GM12878 (cell line): ENCODE data around the gene TNK1. TPM values are rescaled to one million over a fixed set of nuclear protein-coding genes. Genes with fewer than 3 reads are reported as not detected.

Experiments used
- ATAC-seq: fragments of 200-7000 bp; cut with Tn5 transposase; 3 replicates; pipeline ENCODE4 v1.9.1; 2020; ENCODE audit warnings: mild to moderate bottlenecking, moderate library complexity
- BruUV-seq: library from RNA; stranded (reverse); fragments of 400-500 nt; replicated peaks from 2 replicates; lab custom pipeline; 2021; lab: Mats Ljungman, UMichigan
- CTCF ChIA-PET: fragments of 300-600 bp; sonication (Branson Sonifier 250); formaldehyde crosslinking; extraction: SDS; loops from one replicate; lab custom pipeline; 2021; ENCODE audit warnings: inconsistent platforms; lab: Yijun Ruan, JAX
- POLR2A ChIA-PET: fragments of 350-600 bp; formaldehyde crosslinking; extraction: SDS; loops from one replicate; lab custom pipeline; 2021; ENCODE audit warnings: inconsistent platforms; lab: Charles Lee
- RAD21 ChIA-PET: fragments of 300-600 bp; sonication (Branson Sonifier 250); formaldehyde crosslinking; loops from one replicate; lab custom pipeline; 2023; ENCODE audit warnings: antibody characterized with exemption; ENCODE audit not compliant: unreplicated experiment; lab: Charles Lee
- SMC1A ChIA-PET: fragments of 300-600 bp; sonication (Branson Sonifier 250); formaldehyde crosslinking; loops from one replicate; lab custom pipeline; 2023; ENCODE audit not compliant: unreplicated experiment, uncharacterized antibody; lab: Charles Lee
- DNase-seq: peaks from one replicate; pipeline ENCODE4 v3.0.0-alpha.2; 2011; ENCODE audit warnings: low read depth, low spot score
- FAIRE-seq: peaks from 3 replicates; lab custom pipeline; 2011; peaks lifted over from hg19 to GRCh38; lab: Jason Lieb, UNC
- H2AFZ ChIP-seq: 2 replicates; pipeline ENCODE4 v1.6.0; 2011; ENCODE audit warnings: low read depth, low read length, control low read depth; ENCODE audit not compliant: control insufficient read depth
- H3K27ac ChIP-seq: 2 replicates; pipeline ENCODE4 v1.5.1; 2011; ENCODE audit warnings: control low read depth; ENCODE audit not compliant: control insufficient read depth, insufficient read depth
- H3K27me3 ChIP-seq, 2 experiments: replicated peaks in 1 of 2; 2 replicates each; pipeline versions ENCODE4 v1.6.0 to v1.6.1; 2011; ENCODE audit warnings: low read length in 1 of 2; ENCODE audit not compliant: control insufficient read depth in 2 of 2, insufficient read depth in 2 of 2
- H3K36me3 ChIP-seq, 2 experiments: 2 replicates each; pipeline ENCODE4 v1.5.1; 2011; ENCODE audit warnings: low read length in 1 of 2; ENCODE audit not compliant: control insufficient read depth in 2 of 2, insufficient read depth in 2 of 2
- H3K4me1 ChIP-seq: 2 replicates; pipeline ENCODE4 v1.6.1; 2011; ENCODE audit warnings: mild to moderate bottlenecking, low read length, moderate library complexity, mixed read lengths; ENCODE audit not compliant: control insufficient read depth, insufficient read depth
- H3K4me2 ChIP-seq: 2 replicates; pipeline ENCODE4 v1.6.0; 2011; ENCODE audit warnings: control low read depth; ENCODE audit not compliant: control insufficient read depth, insufficient read depth
- H3K4me3 ChIP-seq: fragments of 200-600 bp; sonication (generic); 2 replicates; pipeline ENCODE4 v1.5.1; 2016
- H3K79me2 ChIP-seq: 2 replicates; pipeline ENCODE4 v1.6.0; 2011; ENCODE audit warnings: low read length; ENCODE audit not compliant: control insufficient read depth, insufficient read depth
- H3K9ac ChIP-seq: 2 replicates; pipeline ENCODE4 v1.8.0; 2011; ENCODE audit warnings: low read length, control low read depth, mixed read lengths; ENCODE audit not compliant: control insufficient read depth, insufficient read depth
- H3K9me3 ChIP-seq: replicated peaks from 3 replicates; pipeline ENCODE4 v1.5.1; 2011; ENCODE audit warnings: mild to moderate bottlenecking, low read length; ENCODE audit not compliant: control insufficient read depth, insufficient read depth
- H4K20me1 ChIP-seq: 2 replicates; pipeline ENCODE4 v1.6.0; 2011; ENCODE audit not compliant: control insufficient read depth, insufficient read depth
- BHLHE40 ChIP-seq, 2 experiments: fragments of 450-650 bp in 1 of 2; IDR thresholded peaks; 2 replicates each; pipeline ENCODE4 v1.6.1; 2011 to 2017; ENCODE audit warnings: low read depth in 2 of 2, borderline replicate concordance in 1 of 2, improper control_type of control experiment in 1 of 2, low read length in 1 of 2, mild to moderate bottlenecking in 1 of 2
- CBX5 ChIP-seq: sonication (generic); IDR thresholded peaks from 2 replicates; pipeline ENCODE4 v1.6.1; 2016; ENCODE audit warnings: low read depth, moderate library complexity, mild to moderate bottlenecking, inconsistent platforms
- HCFC1 ChIP-seq: fragments of 150-350 bp; IDR thresholded peaks from 2 replicates; pipeline ENCODE4 v1.6.1; 2014; ENCODE audit warnings: low read length
- IKZF1 ChIP-seq: fragments of 450-650 bp; conservative IDR thresholded peaks from 2 replicates; pipeline ENCODE4 v1.6.1; 2017; ENCODE audit warnings: antibody characterized with exemption, mild to moderate bottlenecking
- MTA2 ChIP-seq: fragments of 450-650 bp; IDR thresholded peaks from 2 replicates; pipeline ENCODE4 v1.6.1; 2016; ENCODE audit warnings: low read depth, mild to moderate bottlenecking, moderate library complexity
- MYB ChIP-seq: fragments of 150-350 bp; IDR thresholded peaks from 2 replicates; pipeline ENCODE4 v1.6.1; 2014; ENCODE audit warnings: mild to moderate bottlenecking, low read depth, low read length, borderline replicate concordance
- NRF1 ChIP-seq: conservative IDR thresholded peaks from 2 replicates; pipeline ENCODE4 v1.6.1; 2011; ENCODE audit warnings: mild to moderate bottlenecking, low read depth, low read length, improper control_type of control experiment
- PAX5 ChIP-seq: IDR thresholded peaks from 2 replicates; pipeline ENCODE4 v1.6.1; 2011; ENCODE audit warnings: low read depth, low read length, borderline replicate concordance
- POLR2A ChIP-seq: IDR thresholded peaks from 2 replicates; pipeline ENCODE4 v1.6.1; 2011; ENCODE audit warnings: low read depth, mild to moderate bottlenecking, low read length
- SMAD5 ChIP-seq: IDR thresholded peaks from 2 replicates; pipeline ENCODE4 v1.6.1; 2016; ENCODE audit warnings: antibody characterized with exemption, low read depth
- SP1 ChIP-seq: IDR thresholded peaks from one replicate; pipeline ENCODE4 v1.6.1; 2011; ENCODE audit warnings: low read depth, low read length
- TARDBP ChIP-seq: IDR thresholded peaks from 2 replicates; pipeline ENCODE4 v1.6.1; 2016; ENCODE audit warnings: borderline replicate concordance
- TCF7 ChIP-seq: IDR thresholded peaks from 2 replicates; pipeline ENCODE4 v1.6.1; 2014; ENCODE audit warnings: antibody characterized with exemption, borderline replicate concordance
- ZBTB33 ChIP-seq: fragments of 450-650 bp; IDR thresholded peaks from 2 replicates; pipeline ENCODE4 v1.6.1; 2017; ENCODE audit warnings: mild to moderate bottlenecking
- ZNF207 ChIP-seq: fragments of 450-650 bp; IDR thresholded peaks from 2 replicates; pipeline ENCODE4 v1.6.1; 2014; ENCODE audit warnings: antibody characterized with exemption, mild to moderate bottlenecking, borderline replicate concordance
- ZNF384 ChIP-seq: IDR thresholded peaks from 2 replicates; pipeline ENCODE4 v1.6.1; 2012; ENCODE audit warnings: low read depth, mild to moderate bottlenecking, low read length, improper control_type of control experiment, borderline replicate concordance
- ZNF622 ChIP-seq: fragments of 450-650 bp; IDR thresholded peaks from 2 replicates; pipeline ENCODE4 v1.6.1; 2017; ENCODE audit warnings: mild to moderate bottlenecking, inconsistent platforms
- WGBS: methylation state at CpG from one replicate; pipeline ENCODE4 v1.1.6; 2016; ENCODE audit warnings: low lambda C conversion rate; ENCODE audit not compliant: insufficient replicate concordance, insufficient coverage; ENCODE audit errors: missing lambda C conversion rate; 5-methylcytosine and 5-hydroxymethylcytosine counted together
- in situ Hi-C: fragments of 300-500 bp; cut with MboI; formaldehyde crosslinking; loops from 9 replicates; pipeline ENCODE4 v1.14.3; 2018; ENCODE audit warnings: mixed read lengths
- intact Hi-C: fragments of 100-400 bp; cut with micrococcal nuclease; formaldehyde crosslinking; loops from one replicate; pipeline ENCODE4 v1.14.2; 2022; ENCODE audit not compliant: unreplicated experiment
- polyA plus RNA-seq, 11 experiments: library from polyadenylated mRNA; depleted of rRNA in 4 of 11; unstranded in 6 of 11; stranded (reverse) in 5 of 11; fragments of >200 nt; fragmentation: Nextera tagmentation in 4 of 11; fragmentation: Illumina TruSeq in 1 of 11; extraction: Ambion mirVana in 4 of 11; extraction: Trizol in 1 of 11; gene quantifications; 1 replicate in 1 of 11; 2 replicates in 10 of 11; pipeline versions ENCODE4 v1.2.1 to v1.2.3, GENCODE V29; 2011 to 2016; ENCODE audit warnings: inconsistent platforms in 2 of 11, missing spikeins in 2 of 11, low read depth in 1 of 11
- total RNA-seq, 4 experiments: library from RNA; depleted of rRNA in 3 of 4; stranded (reverse); fragments of >200 nt in 3 of 4; fragmentation: Illumina TruSeq in 1 of 4; extraction: Trizol in 1 of 4; gene quantifications; 2 replicates each; pipeline versions ENCODE4 v1.2.1 to v1.2.3, GENCODE V29; 2013 to 2021
- TF ChIP-seq, protein P1 (sequence below): IDR thresholded peaks from 2 replicates; pipeline ENCODE4 v1.6.1; 2012; ENCODE audit warnings: low read depth, low read length, improper control_type of control experiment
- TF ChIP-seq, protein P2 (sequence below): fragments of 450-650 bp; IDR thresholded peaks from 2 replicates; pipeline ENCODE4 v1.6.1; 2016; ENCODE audit warnings: mild to moderate bottlenecking
- TF ChIP-seq, protein P3 (sequence below): fragments of 450-650 bp; IDR thresholded peaks from 2 replicates; pipeline ENCODE4 v1.6.1; 2017; ENCODE audit warnings: borderline replicate concordance

Gene TNK1
- total and polyA plus RNA-seq, 10 of the 15 experiments (the other 5 are each of a cell fraction or from before 2014, with no cell fraction given) = 0.06 to 2.5 (median 0.70) TPM

GRCh38 chr17:7426896-7427489, 46.1 kb downstream of the TNK1 start (continued):
- TF ChIP-seq ZNF207 (no peak), ZNF384 (no peak), ZNF622 (no peak), ZBTB33 (no peak), SP1 (no peak)
- TF ChIP-seq, protein P1, sequence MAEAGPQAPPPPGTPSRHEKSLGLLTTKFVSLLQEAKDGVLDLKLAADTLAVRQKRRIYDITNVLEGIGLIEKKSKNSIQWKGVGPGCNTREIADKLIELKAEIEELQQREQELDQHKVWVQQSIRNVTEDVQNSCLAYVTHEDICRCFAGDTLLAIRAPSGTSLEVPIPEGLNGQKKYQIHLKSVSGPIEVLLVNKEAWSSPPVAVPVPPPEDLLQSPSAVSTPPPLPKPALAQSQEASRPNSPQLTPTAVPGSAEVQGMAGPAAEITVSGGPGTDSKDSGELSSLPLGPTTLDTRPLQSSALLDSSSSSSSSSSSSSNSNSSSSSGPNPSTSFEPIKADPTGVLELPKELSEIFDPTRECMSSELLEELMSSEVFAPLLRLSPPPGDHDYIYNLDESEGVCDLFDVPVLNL = no peak

DNA sequence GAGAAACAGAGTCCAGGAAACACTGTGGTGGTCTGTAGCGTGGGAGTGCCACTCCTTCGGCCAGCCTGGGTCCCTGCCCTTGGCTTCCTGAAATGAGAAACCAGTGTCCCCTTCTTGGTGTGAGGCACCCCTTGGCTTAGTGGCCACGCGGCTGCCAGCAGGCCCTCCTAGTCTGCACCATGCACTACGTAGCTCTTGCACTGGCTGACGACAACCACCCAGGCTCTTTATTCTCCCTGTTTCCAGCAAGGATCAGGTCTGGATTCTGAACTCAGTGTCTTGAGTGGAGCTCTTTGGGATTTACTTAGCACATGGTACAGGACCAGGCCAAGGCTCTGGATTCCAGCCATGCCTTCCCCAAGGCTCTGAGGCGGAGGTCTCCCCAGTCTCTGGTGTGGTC, 46.7 kb downstream of the TNK1 start:
- no peak overlapping the region for H3K4me2 ChIP-seq
- H2AFZ ChIP-seq = no peak overlapping the region
- no peak overlapping the region for H3K27ac ChIP-seq
- H3K9me3 ChIP-seq = no peaks in the 10 kb centered on the region
- 52% methylated on average over 7 of the region's 7 CpGs for WGBS
- no peak for DNase-seq
- CTCF ChIA-PET = interaction anchor here (0.7 kb wide), 1 partner anchor 513 kb away, joined by 4 read pairs; no protein-coding TSS in a partner anchor
- FAIRE-seq = no peak
- no TSS peak for BruUV-seq
- RAD21 ChIA-PET = no interaction called here
- no peak overlapping the region for H3K4me3 ChIP-seq
- H3K4me1 ChIP-seq = no peaks in the 10 kb centered on the region
- no peak overlapping the region for H3K9ac ChIP-seq
- H3K27me3 ChIP-seq = no peaks in the 10 kb centered on the region; a peak in 1 of 4 replicates
- SMC1A ChIA-PET = no interaction called here
- H3K36me3 ChIP-seq = no peaks in the 10 kb centered on the region
- ATAC-seq = no peak
- intact Hi-C loops = no loop called here
- no peaks in the 10 kb centered on the region for H4K20me1 ChIP-seq
- no peaks in the 10 kb centered on the region for H3K79me2 ChIP-seq
- POLR2A ChIA-PET = no interaction called here
- in situ Hi-C loops = no loop called here
- TF ChIP-seq TCF7 (no peak), IKZF1 (no peak), NRF1 (no peak), POLR2A (no peak), TARDBP (no peak), BHLHE40 (IDR thresholded peaks at IDR 0.05; ENCODE audit: borderline replicate concordance in 1 of 2, low read depth in 2 of 2, low read length in 1 of 2) (no peak), MYB (no peak), PAX5 (no peak), HCFC1 (no peak), MTA2 (no peak), CBX5 (no peak), SMAD5 (no peak)
- TF ChIP-seq, protein P2, sequence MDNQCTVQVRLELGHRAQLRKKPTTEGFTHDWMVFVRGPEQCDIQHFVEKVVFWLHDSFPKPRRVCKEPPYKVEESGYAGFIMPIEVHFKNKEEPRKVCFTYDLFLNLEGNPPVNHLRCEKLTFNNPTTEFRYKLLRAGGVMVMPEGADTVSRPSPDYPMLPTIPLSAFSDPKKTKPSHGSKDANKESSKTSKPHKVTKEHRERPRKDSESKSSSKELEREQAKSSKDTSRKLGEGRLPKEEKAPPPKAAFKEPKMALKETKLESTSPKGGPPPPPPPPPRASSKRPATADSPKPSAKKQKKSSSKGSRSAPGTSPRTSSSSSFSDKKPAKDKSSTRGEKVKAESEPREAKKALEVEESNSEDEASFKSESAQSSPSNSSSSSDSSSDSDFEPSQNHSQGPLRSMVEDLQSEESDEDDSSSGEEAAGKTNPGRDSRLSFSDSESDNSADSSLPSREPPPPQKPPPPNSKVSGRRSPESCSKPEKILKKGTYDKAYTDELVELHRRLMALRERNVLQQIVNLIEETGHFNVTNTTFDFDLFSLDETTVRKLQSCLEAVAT = no peak
- TF ChIP-seq, protein P3, sequence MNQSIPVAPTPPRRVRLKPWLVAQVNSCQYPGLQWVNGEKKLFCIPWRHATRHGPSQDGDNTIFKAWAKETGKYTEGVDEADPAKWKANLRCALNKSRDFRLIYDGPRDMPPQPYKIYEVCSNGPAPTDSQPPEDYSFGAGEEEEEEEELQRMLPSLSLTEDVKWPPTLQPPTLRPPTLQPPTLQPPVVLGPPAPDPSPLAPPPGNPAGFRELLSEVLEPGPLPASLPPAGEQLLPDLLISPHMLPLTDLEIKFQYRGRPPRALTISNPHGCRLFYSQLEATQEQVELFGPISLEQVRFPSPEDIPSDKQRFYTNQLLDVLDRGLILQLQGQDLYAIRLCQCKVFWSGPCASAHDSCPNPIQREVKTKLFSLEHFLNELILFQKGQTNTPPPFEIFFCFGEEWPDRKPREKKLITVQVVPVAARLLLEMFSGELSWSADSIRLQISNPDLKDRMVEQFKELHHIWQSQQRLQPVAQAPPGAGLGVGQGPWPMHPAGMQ = no peak
